Dermis blood vessel endothelial cell (primary cell): Measurements from ENCODE around the gene ADCY3. TPM values are rescaled to one million over a fixed set of nuclear protein-coding genes. Genes with fewer than 3 reads are reported as not detected.
"Not testable (repeated sequence)": the region's sequence is repeated elsewhere in the genome, so short reads cannot be mapped to it uniquely, and the experiment has no call there.

Source experiments
- DNase-seq: peaks from one replicate; pipeline ENCODE4 v3.0.0; 2010
- total RNA-seq: library from RNA; depleted of rRNA; stranded (reverse); fragments of >200 nt; gene quantifications from 2 replicates; pipeline ENCODE4 v1.2.3, GENCODE V29; 2014

Gene ADCY3
- total RNA-seq, 1 donor from 2014 or later, result 18.2 TPM

DNA sequence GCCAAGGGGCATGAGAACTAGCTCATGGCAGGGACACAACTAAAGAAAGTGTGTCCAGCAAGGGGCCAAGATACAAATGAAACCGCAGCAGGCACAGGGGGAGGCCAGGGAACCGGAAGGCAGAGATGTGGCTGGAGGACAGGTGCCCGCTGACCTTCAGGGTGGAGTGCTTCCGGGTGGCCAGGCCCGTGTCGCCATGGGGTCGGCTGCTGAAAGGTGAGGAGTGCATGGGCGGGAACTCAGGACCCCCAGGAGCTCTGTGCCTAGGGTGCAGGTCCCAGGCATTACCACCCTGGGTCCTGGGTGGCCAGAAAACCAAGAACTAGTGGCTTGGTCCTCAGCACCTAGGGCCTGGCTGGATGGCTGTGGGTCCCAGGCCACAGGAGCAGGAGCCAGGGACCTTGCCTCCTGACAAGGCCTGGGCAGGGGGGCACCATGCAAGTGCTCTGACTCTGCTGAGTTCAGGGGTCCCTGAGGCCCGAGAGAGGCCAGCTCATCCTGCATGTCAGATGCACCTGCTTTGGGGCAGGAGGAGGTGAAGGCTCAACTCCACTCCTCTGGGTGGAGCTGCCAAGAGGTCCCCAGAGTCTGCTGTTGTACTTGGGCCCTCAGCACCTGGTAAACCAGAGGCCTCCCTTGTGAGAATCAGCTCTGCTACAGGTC is 75.9 kb downstream of the ADCY3 start:
- no peak for DNase-seq

DNA sequence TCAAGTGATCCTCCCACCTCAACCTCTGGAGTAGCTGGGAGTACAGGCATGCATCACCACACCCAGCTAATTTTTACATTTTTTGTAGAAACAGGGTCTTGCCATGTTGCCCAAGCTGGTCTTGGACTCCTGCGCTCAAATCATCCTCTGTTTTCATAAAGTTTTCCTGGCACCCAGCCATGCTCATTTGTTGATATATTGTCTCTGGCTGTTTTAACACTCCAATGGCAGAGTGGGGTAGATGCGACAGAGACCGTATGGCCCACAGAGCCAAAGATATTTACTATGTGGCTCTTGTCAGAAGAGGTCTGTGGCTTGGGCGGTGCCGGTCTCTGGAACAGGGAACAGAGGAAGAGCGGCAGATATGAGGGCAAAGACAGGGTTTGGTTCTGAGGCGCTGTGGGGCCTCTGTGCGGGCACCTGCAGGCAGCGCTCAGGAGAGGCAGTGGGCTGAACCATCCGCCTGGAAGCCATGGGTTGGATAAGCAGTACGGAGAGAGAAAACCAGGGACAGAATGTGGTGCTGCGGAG is 76.6 kb downstream of the ADCY3 start:
- DNase-seq, result no peak

DNA sequence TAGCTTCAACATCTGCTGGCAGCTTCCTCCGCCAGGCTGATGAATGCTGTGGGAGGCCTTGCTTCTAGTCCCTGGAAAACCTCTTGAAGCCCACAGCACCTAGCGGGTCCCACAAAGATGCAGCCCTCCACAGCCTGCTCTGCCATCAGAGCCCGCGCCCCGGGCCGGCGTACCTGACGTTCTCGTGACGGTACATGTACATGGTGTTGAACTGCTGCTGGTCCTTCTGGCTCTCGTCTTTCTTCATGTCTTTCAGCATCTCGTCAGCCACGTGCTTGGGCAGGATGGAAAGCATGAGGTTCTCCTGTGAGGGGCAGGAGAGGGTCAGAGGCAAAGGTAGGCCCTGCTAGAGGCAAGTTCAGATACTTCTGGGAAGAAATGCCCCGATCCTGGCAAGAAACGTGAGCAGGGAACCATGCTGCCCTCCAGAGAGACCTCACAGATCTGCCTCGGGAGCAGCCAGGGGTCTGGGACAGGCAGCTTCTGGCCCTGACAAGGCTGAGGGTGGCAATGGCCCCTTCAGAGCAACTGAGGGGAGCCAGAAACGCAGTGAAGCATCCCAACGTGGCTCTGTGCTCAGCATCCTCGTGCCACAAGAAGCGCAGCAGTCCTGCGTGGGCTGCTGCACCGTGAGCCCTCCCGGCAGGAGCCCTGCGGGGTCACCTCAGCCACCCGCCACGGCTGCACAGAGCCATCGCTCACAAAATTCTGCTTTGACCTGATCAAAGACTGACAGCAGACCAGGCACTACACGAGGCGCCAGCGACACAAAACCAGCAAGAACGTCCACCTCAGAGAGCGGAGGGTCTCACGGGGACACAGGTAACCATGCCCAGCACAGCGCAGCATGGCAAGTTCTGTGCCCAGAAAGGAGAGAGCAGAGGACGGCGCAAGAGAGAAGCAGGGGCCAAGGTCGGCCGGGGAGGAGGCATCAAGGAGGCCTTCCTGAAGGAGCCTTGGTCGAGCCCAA is 77.7 kb downstream of the ADCY3 start:
- DNase-seq, result no peak

DNA sequence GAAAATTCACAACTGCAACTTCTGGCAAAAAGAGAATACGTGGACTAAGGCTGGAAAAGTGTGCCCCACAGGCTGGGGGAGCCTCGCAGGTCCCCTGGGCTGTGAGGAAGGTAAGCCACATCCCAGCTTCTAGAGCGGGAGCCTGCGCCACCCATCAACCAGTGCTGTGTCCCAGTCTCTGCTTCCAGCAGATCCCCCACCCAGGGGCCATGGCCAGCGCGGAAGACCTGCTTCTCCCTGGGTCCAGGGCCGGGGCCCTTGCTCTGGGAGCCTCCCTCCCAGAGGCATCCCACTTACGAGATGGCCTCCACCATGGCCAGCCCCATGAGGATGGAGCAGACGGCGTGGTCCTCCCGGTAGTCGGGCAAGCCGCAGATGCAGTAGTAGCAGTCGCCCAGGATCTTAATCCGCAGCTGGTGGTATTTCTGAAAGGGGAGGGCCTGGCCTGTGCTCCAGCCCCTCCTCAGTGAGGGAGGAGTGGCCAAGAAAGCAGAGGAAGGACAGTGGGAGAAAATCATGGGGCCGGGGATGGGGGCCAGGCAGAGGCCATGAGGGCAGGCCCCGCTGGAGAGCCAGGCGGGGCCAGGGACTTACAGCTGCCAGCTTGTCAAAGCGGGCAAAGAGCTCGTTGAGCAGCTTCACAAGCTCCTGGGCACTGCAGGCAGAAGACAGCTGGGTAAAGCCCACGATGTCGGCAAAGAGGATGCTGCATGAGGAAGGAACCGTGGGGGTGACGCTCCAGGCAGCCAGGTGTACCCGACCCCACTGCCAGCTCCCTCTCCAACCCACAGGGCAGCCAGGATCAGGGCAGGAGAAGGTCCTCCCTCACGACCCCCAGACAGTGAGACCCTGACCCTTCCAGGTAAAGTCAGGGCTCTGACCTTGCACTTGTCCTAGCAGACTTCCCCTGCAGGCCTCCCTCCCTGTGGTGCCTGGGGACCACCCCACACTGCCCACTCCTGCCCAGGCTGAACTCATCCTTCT is 78.8 kb downstream of the ADCY3 start:
- DNase-seq, result no peak

GRCh38 chr2:24840164-24840869 is 79.7 kb downstream of the ADCY3 start:
- no peak for DNase-seq

DNA sequence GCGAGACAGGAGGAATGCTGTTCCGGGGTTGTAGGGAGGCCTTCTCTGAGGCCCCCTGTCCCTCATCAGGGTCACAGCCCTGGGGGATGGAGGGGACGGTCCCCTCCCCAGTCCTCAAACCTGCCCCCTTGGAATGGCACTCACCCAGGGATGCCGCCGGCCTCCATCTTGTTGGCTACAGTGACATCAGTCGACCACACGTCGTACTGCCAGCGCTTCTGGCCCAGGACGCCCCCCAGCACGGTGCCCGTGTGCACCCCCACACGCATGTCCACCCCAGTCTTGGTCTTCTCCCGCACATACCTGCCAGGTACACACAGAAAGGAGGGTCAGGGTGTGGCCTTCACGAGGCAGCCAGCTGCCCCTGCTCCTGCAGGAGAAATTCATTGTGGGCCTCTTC is 80.3 kb downstream of the ADCY3 start:
- DNase-seq, result no peak

- DNase-seq, result no peak
Measured at GRCh38 chr2:24838541-24838940, 81.5 kb downstream of the ADCY3 start.

DNA sequence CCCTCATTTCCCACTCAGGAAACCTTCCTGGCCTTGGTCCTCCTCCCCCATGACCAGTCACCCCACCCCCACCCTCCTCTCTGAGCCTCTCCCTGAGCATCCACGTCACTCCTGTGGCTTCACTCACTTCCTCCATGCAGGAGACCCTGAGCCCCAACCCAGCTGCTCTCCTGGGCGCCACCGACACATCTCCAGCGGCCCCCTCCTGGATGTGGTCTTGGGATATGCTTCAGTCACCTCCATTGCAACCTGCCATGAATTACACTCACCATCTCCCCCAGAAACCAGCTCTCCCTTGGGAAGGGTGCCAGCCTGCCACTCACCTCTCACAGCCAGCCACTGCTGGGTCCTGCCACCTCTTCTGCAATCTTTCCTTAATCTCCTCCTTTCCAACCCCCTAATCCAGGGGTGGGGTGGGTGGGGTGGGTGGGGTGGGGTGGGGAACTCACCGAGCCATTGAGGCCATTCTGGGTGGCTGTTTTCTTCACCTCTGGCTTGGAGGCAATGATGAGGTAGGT is 82.0 kb downstream of the ADCY3 start:
- no peak for DNase-seq

GRCh38 chr2:24836706-24837105 is 83.3 kb downstream of the ADCY3 start:
- no peak for DNase-seq

DNA sequence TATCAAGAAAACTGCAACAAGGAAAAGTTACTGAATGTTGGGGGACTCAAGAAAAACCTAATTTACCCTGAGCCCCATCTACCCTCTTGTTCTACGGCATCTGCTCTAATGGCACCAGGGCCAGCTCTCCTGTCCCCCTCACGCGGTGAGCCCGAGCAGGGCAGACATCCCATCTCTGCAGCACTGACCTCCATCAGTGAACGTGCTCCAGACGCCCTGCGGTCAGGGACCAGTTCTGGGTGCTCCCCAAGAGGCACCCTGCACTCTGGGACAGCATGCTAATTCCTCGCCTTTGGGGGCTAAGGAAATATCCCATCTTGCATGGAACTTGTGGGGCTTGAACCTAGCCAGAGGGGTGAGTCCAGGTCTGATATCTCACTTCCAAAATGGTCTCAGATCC is 83.8 kb downstream of the ADCY3 start:
- no peak for DNase-seq

DNA sequence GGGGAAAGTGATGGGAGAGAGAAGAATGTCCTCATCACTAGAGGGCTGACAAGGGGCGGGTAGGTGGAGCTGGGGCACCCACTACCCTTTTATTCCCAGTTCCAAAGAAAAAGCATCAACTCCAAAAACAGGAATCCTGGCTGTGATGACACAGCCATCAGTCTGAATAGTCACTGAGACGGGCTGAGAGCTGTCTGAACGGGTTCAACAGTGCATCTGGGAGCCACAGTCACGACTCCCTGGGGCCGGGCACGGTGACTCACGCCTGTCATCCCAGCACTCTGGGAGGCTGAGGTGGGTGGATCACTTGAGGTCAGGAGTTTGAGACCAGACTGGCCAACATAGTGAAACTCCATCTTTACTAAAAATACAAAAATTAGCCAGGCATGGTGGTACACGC is 84.6 kb downstream of the ADCY3 start:
- DNase-seq, result not testable (repeated sequence)

DNA sequence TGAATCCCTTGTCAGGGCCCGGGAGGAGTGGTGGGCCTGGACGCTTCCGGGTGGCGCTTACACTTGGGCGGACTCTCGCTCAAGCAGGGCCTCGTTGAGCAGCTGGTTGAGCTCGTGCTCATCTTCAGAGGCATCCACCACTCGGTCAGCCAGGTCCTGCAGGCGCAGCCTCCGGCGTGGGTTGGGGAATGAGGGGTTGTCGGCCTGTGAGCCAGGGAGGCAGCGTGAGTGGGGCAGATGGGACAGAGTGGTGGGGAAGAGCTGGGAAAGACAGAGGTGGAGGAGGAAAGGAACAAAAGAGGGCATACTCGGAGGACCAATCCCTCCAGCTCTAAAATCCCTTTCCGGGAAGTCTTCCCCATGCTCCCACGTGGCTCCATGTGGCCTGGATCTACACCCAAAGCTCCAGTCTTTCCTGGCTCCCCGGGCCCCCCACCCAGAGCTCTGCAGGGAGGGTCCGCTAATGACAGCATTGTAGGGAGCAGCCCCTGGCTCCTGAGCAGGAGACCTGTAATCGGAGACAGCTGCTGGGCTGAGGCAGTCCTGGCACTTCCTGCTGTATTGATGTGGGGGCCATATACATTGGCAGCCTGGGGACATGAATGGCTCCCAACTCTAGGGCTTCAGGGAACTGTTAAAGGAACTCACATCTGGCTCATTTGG is 85.2 kb downstream of the ADCY3 start:
- DNase-seq, result no peak

DNA sequence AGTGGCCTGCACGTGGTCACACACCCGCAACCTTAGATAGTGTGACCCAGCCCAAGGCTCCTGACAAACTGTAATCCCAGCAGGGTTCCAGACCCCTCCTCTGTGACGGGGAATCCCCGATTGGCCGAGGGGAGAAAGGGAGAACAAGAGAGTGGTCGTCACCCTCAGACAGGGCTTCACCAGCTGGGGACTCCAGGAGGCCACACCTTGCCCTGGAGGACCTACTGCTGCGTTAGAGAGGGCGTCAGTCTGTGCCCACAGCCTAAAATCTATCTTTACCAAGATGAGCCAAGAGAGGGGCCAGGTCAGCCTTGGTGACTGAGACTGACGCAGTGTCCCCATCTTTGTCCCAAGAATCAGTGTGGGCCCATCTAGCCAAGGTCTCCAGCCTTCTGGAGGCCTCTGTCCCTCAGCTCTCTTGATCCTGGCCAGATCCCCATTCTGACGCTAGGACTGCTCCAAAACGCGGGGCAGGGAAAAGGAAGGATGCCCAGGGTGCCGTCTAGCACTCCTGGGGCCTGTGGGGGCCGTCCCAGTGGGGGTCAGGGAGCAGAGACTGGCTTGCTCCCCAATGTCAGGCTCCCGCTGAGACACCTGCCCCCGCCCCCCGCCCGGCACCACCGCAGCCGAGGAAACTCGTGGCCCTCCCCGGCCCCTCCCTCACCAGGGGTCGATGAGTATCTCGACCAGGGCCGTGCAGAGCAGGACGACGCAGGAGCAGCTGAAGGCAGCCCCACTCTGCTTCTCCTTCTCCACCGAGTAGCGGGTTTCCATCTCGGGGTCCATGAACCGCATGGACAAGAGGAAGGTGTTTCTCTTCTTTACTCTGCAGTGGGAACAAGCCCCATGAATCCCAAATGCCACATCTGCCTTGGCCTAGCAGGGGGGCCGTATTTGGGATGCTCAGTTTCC is 86.0 kb downstream of the ADCY3 start:
- no peak for DNase-seq

GRCh38 chr2:24832931-24833701 is 86.9 kb downstream of the ADCY3 start:
- no peak for DNase-seq

GRCh38 chr2:24832521-24832920 is 87.5 kb downstream of the ADCY3 start:
- no peak for DNase-seq

GRCh38 chr2:24832073-24832461 is 88.0 kb downstream of the ADCY3 start:
- no peak for DNase-seq

- DNase-seq, result no peak
Measured at GRCh38 chr2:24831221-24832072, 88.6 kb downstream of the ADCY3 start.

- DNase-seq, result no peak
Measured at GRCh38 chr2:24830786-24831185, 89.3 kb downstream of the ADCY3 start.
